ENCODE results near the gene MDP1. TPM values are rescaled to one million over a fixed set of nuclear protein-coding genes. Genes with fewer than 3 reads are reported as not detected.
"Not testable (repeated sequence)": the region's sequence is repeated elsewhere in the genome, so short reads cannot be mapped to it uniquely, and the experiment has no call there.

MDP1 gene
- total and polyA plus RNA-seq, 2 donors = 47.9 to 48.8 TPM

GRCh38 chr14:24207104-24207551 is 8.7 kb downstream of the MDP1 start:
- H3K4me3 ChIP-seq (ENCODE audit: low read length in 2 of 2) = no peak overlapping the region

GRCh38 chr14:24206260-24207103 is 9.4 kb downstream of the MDP1 start:
- Histone ChIP-seq H3K27me3 (ENCODE audit: control insufficient read depth in 2 of 2, insufficient read depth in 1 of 2, low read length in 1 of 2) (no peaks in the 10 kb centered on the region), H3K9me3 (ENCODE audit: control insufficient read depth in 2 of 2, insufficient read depth in 1 of 2, low read length in 1 of 2) (peaks cover 2 to 6% of the 10 kb centered on the region in 2 donors), H3K4me1 (ENCODE audit: control insufficient read depth in 2 of 2, insufficient read depth in 2 of 2, low read length in 2 of 2) (peaks cover 12 to 19% of the 10 kb centered on the region in 2 donors), H3K27ac (ENCODE audit: low read depth in 1 of 2, low read length in 1 of 2) (peak overlapping the region; percentile 66 to 83), H3K36me3 (ENCODE audit: control insufficient read depth in 2 of 2, insufficient read depth in 2 of 2, low read length in 1 of 2) (peaks cover 59 to 77% of the 10 kb centered on the region in 2 donors), H3K4me3 (ENCODE audit: low read length in 2 of 2) (no peak overlapping the region)
- DNase-seq (ENCODE audit: low read depth in 6 of 9, low spot score in 9 of 9) = no peak
- WGBS = 98% methylated on average over 11 of the region's 11 CpGs

More at GRCh38 chr14:24207104-24207551, 8.7 kb downstream of the MDP1 start:
- Histone ChIP-seq H3K27ac (ENCODE audit: low read depth in 1 of 2, low read length in 1 of 2) (peak overlapping the region; percentile 66 to 83), H3K4me1 (ENCODE audit: control insufficient read depth in 2 of 2, insufficient read depth in 2 of 2, low read length in 2 of 2) (peaks cover 14 to 20% of the 10 kb centered on the region in 2 donors), H3K9me3 (ENCODE audit: control insufficient read depth in 2 of 2, insufficient read depth in 1 of 2, low read length in 1 of 2) (peaks cover 0 to 2% of the 10 kb centered on the region in 2 donors), H3K27me3 (ENCODE audit: control insufficient read depth in 2 of 2, insufficient read depth in 1 of 2, low read length in 1 of 2) (no peaks in the 10 kb centered on the region), H3K36me3 (ENCODE audit: control insufficient read depth in 2 of 2, insufficient read depth in 2 of 2, low read length in 1 of 2) (peaks cover 54 to 75% of the 10 kb centered on the region in 2 donors)
- 52% methylated on average over 5 of the region's 5 CpGs for WGBS
- peak in 4 of 9 donors; percentile 15 to 65 (median 54) for DNase-seq (ENCODE audit: low read depth in 6 of 9, low spot score in 9 of 9)

- no peaks in the 10 kb centered on the region for H3K27me3 ChIP-seq (ENCODE audit: control insufficient read depth in 2 of 2, insufficient read depth in 1 of 2, low read length in 1 of 2)
- no peak overlapping the region for H3K4me3 ChIP-seq (ENCODE audit: low read length in 2 of 2)
- peaks cover 2 to 6% of the 10 kb centered on the region in 2 donors for H3K9me3 ChIP-seq (ENCODE audit: control insufficient read depth in 2 of 2, insufficient read depth in 1 of 2, low read length in 1 of 2)
- no peak for DNase-seq (ENCODE audit: low read depth in 6 of 9, low spot score in 9 of 9)
- H3K36me3 ChIP-seq (ENCODE audit: control insufficient read depth in 2 of 2, insufficient read depth in 2 of 2, low read length in 1 of 2) = peaks cover 43 to 64% of the 10 kb centered on the region in 2 donors
- no peak overlapping the region for H3K27ac ChIP-seq (ENCODE audit: low read depth in 1 of 2, low read length in 1 of 2)
- H3K4me1 ChIP-seq (ENCODE audit: control insufficient read depth in 2 of 2, insufficient read depth in 2 of 2, low read length in 2 of 2) = peaks cover 12 to 16% of the 10 kb centered on the region in 2 donors
- 98% methylated on average over 7 of the region's 7 CpGs for WGBS
Measured at GRCh38 chr14:24204163-24205146, 11.4 kb downstream of the MDP1 start.

GRCh38 chr14:24203249-24203886 is 12.5 kb downstream of the MDP1 start:
- peaks cover 37 to 57% of the 10 kb centered on the region in 2 donors for H3K36me3 ChIP-seq (ENCODE audit: control insufficient read depth in 2 of 2, insufficient read depth in 2 of 2, low read length in 1 of 2)
- 98% methylated on average over 16 of the region's 16 CpGs for WGBS

GRCh38 chr14:24202538-24202937 is 13.3 kb downstream of the MDP1 start:
- H3K4me3 ChIP-seq (ENCODE audit: low read length in 2 of 2); H3K27ac ChIP-seq (ENCODE audit: low read depth in 1 of 2, low read length in 1 of 2); H3K9me3 ChIP-seq (ENCODE audit: control insufficient read depth in 2 of 2, insufficient read depth in 1 of 2, low read length in 1 of 2); DNase-seq (ENCODE audit: low read depth in 6 of 9, low spot score in 9 of 9); H3K27me3 ChIP-seq (ENCODE audit: control insufficient read depth in 2 of 2, insufficient read depth in 1 of 2, low read length in 1 of 2): not testable (repeated sequence)
- 96% methylated on average over 8 of the region's 8 CpGs for WGBS
- Histone ChIP-seq H3K4me1 (ENCODE audit: control insufficient read depth in 2 of 2, insufficient read depth in 2 of 2, low read length in 2 of 2) (peaks cover 7 to 12% of the 10 kb centered on the region in 2 donors), H3K36me3 (ENCODE audit: control insufficient read depth in 2 of 2, insufficient read depth in 2 of 2, low read length in 1 of 2) (peaks cover 30 to 48% of the 10 kb centered on the region in 2 donors)

More at GRCh38 chr14:24203249-24203886, 12.5 kb downstream of the MDP1 start:
- peaks cover 12 to 16% of the 10 kb centered on the region in 2 donors for H3K4me1 ChIP-seq (ENCODE audit: control insufficient read depth in 2 of 2, insufficient read depth in 2 of 2, low read length in 2 of 2)
- not testable (repeated sequence) for H3K27me3 ChIP-seq (ENCODE audit: control insufficient read depth in 2 of 2, insufficient read depth in 1 of 2, low read length in 1 of 2); DNase-seq (ENCODE audit: low read depth in 6 of 9, low spot score in 9 of 9); H3K27ac ChIP-seq (ENCODE audit: low read depth in 1 of 2, low read length in 1 of 2); H3K9me3 ChIP-seq (ENCODE audit: control insufficient read depth in 2 of 2, insufficient read depth in 1 of 2, low read length in 1 of 2); H3K4me3 ChIP-seq (ENCODE audit: low read length in 2 of 2)

GRCh38 chr14:24198814-24199524 is 16.9 kb downstream of the MDP1 start:
- Histone ChIP-seq H3K27me3 (ENCODE audit: control insufficient read depth in 2 of 2, insufficient read depth in 1 of 2, low read length in 1 of 2) (no peaks in the 10 kb centered on the region), H3K9me3 (ENCODE audit: control insufficient read depth in 2 of 2, insufficient read depth in 1 of 2, low read length in 1 of 2) (peaks cover 2 to 6% of the 10 kb centered on the region in 2 donors), H3K36me3 (ENCODE audit: control insufficient read depth in 2 of 2, insufficient read depth in 2 of 2, low read length in 1 of 2) (peaks cover 11 to 18% of the 10 kb centered on the region in 2 donors), H3K27ac (ENCODE audit: low read depth in 1 of 2, low read length in 1 of 2) (no peak overlapping the region), H3K4me3 (ENCODE audit: low read length in 2 of 2) (no peak overlapping the region), H3K4me1 (ENCODE audit: control insufficient read depth in 2 of 2, insufficient read depth in 2 of 2, low read length in 2 of 2) (peaks cover 16 to 25% of the 10 kb centered on the region in 2 donors)
- WGBS = 96% methylated on average over 7 of the region's 7 CpGs
- no peak for DNase-seq (ENCODE audit: low read depth in 6 of 9, low spot score in 9 of 9)

- no peak for DNase-seq (ENCODE audit: low read depth in 6 of 9, low spot score in 9 of 9)
- H3K4me3 ChIP-seq (ENCODE audit: low read length in 2 of 2) = no peak overlapping the region
- no peak overlapping the region for H3K27ac ChIP-seq (ENCODE audit: low read depth in 1 of 2, low read length in 1 of 2)
- WGBS = 89% methylated on average over 2 of the region's 2 CpGs
- H3K27me3 ChIP-seq (ENCODE audit: control insufficient read depth in 2 of 2, insufficient read depth in 1 of 2, low read length in 1 of 2) = no peaks in the 10 kb centered on the region
- peaks cover 17 to 25% of the 10 kb centered on the region in 2 donors for H3K4me1 ChIP-seq (ENCODE audit: control insufficient read depth in 2 of 2, insufficient read depth in 2 of 2, low read length in 2 of 2)
- peaks cover 2 to 4% of the 10 kb centered on the region in 2 donors for H3K9me3 ChIP-seq (ENCODE audit: control insufficient read depth in 2 of 2, insufficient read depth in 1 of 2, low read length in 1 of 2)
- H3K36me3 ChIP-seq (ENCODE audit: control insufficient read depth in 2 of 2, insufficient read depth in 2 of 2, low read length in 1 of 2) = peaks cover 17 to 26% of the 10 kb centered on the region in 2 donors
Measured at GRCh38 chr14:24197056-24197450, 18.8 kb downstream of the MDP1 start.
